KMS-11 (cell line): ENCODE measurements around the gene HTT.

Experiments used
- H2AFZ ChIP-seq: fragments of 200-600 bp; sonication (generic); 2 replicates; pipeline ENCODE4 v1.6.1; 2016; ENCODE audit warnings: antibody characterized with exemption, mixed run types, low read depth
- H3K27ac ChIP-seq: fragments of 200-600 bp; sonication (generic); 2 replicates; pipeline ENCODE4 v1.6.1; 2016; ENCODE audit warnings: mild to moderate bottlenecking, mixed run types
- H3K27me3 ChIP-seq: fragments of 200-600 bp; sonication (generic); 2 replicates; pipeline ENCODE4 v1.6.1; 2017; ENCODE audit warnings: mild to moderate bottlenecking, low read depth, mixed run types, moderate library complexity; ENCODE audit not compliant: insufficient read depth
- H3K36me3 ChIP-seq: fragments of 200-600 bp; sonication (generic); 2 replicates; pipeline ENCODE4 v1.6.1; 2017; ENCODE audit warnings: mild to moderate bottlenecking, mixed run types; ENCODE audit not compliant: insufficient read depth
- H3K4me1 ChIP-seq: fragments of 200-600 bp; sonication (generic); 2 replicates; pipeline ENCODE4 v1.6.1; 2016; ENCODE audit warnings: mild to moderate bottlenecking, low read depth, mixed run types; ENCODE audit not compliant: poor library complexity, severe bottlenecking
- H3K4me2 ChIP-seq: fragments of 200-600 bp; sonication (generic); 2 replicates; pipeline ENCODE4 v1.7.0; 2016; ENCODE audit warnings: mild to moderate bottlenecking, mixed run types
- H3K4me3 ChIP-seq: fragments of 200-600 bp; sonication (generic); IDR thresholded peaks from 2 replicates; pipeline ENCODE4 v1.6.1; 2017; ENCODE audit warnings: low read depth, low read length, mixed read lengths; ENCODE audit not compliant: insufficient read depth
- H3K79me2 ChIP-seq: fragments of 200-600 bp; sonication (generic); 2 replicates; pipeline ENCODE4 v1.6.1; 2016; ENCODE audit warnings: low read depth, mixed run types; ENCODE audit not compliant: insufficient read depth
- H3K9ac ChIP-seq: fragments of 200-600 bp; sonication (generic); 2 replicates; pipeline ENCODE4 v1.6.1; 2016; ENCODE audit warnings: mild to moderate bottlenecking, mixed run types
- H4K20me1 ChIP-seq: fragments of 200-600 bp; sonication (generic); 2 replicates; pipeline ENCODE4 v1.6.1; 2016; ENCODE audit warnings: mild to moderate bottlenecking, mixed run types; ENCODE audit not compliant: insufficient read depth
- CTCF ChIP-seq: fragments of 200-600 bp; sonication (generic); conservative IDR thresholded peaks from 2 replicates; pipeline ENCODE4 v1.6.1; 2017; ENCODE audit warnings: low read depth, mild to moderate bottlenecking, antibody characterized with exemption, low read length, moderate library complexity, mixed read lengths

HTT gene

GRCh38 chr4:3292571-3293400 is 218.3 kb downstream of the HTT start, which contains the start of gene RGS12:
Gene RGS12 (plus strand): TSS chr4:3293021. CDS start chr4:3316171, 23,150 bp downstream.
- H3K79me2 ChIP-seq: no peaks in the 10 kb centered on the region
- H3K9ac ChIP-seq: peak within 1 kb of the TSS; percentile 42; the same call in 1 of the 2 replicates
- H3K27ac ChIP-seq: no peak within 1 kb of the TSS
- no peak for TF ChIP-seq CTCF
- no peaks in the 10 kb centered on the region for H3K27me3 ChIP-seq
- no peak within 1 kb of the TSS for H3K4me3 ChIP-seq
- no peaks in the 10 kb centered on the region for H3K36me3 ChIP-seq
- H3K4me2 ChIP-seq: peak within 1 kb of the TSS; percentile 54; the same call in 1 of the 2 replicates
- no peaks in the 10 kb centered on the region for H3K4me1 ChIP-seq
- H2AFZ ChIP-seq: peak within 1 kb of the TSS; percentile 67; the same call in 1 of the 2 replicates
- no peaks in the 10 kb centered on the region for H4K20me1 ChIP-seq
